Loucy (cell line): ENCODE measurements around the gene ZNRD2.

Experiments used
- EZH2phosphoT487 ChIP-seq: fragments of 200-600 bp; IDR thresholded peaks from 2 replicates; pipeline ENCODE4 v1.6.1; 2018; ENCODE audit warnings: antibody characterized with exemption, mild to moderate bottlenecking, moderate library complexity, borderline replicate concordance
- TF ChIP-seq, protein P1 (sequence below): fragments of 200-600 bp; sonication (generic); conservative IDR thresholded peaks from 2 replicates; pipeline ENCODE4 v1.5.1; 2014; ENCODE audit warnings: mild to moderate bottlenecking, antibody characterized with exemption, low read length

DNA sequence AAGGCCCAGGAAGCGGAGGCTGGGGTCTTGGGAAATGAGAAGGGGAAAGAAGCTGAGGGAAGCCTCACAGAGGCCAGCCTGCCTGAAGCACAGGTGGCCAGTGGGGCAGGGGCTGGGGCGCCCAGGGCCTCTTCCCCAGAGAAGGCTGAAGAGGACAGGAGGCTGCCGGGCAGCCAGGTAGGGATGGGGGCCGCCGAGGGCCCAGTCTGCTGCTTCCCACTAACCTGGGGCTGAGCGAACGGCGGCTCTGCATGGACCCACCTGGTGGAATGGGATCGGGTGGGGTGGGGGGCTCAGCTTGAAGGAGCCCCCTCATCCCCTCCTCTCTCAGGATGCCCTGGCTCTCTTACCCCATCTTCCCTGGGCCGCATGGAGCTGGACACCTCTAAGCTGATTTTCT, 13.3 kb downstream of the ZNRD2 start:
- TF ChIP-seq, protein P1, sequence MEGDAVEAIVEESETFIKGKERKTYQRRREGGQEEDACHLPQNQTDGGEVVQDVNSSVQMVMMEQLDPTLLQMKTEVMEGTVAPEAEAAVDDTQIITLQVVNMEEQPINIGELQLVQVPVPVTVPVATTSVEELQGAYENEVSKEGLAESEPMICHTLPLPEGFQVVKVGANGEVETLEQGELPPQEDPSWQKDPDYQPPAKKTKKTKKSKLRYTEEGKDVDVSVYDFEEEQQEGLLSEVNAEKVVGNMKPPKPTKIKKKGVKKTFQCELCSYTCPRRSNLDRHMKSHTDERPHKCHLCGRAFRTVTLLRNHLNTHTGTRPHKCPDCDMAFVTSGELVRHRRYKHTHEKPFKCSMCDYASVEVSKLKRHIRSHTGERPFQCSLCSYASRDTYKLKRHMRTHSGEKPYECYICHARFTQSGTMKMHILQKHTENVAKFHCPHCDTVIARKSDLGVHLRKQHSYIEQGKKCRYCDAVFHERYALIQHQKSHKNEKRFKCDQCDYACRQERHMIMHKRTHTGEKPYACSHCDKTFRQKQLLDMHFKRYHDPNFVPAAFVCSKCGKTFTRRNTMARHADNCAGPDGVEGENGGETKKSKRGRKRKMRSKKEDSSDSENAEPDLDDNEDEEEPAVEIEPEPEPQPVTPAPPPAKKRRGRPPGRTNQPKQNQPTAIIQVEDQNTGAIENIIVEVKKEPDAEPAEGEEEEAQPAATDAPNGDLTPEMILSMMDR = no peak
- no peak for TF ChIP-seq EZH2phosphoT487
